Sigmoid colon (tissue), 4 donors: ENCODE results near the gene TACC2.

Experiments
- CTCF ChIP-seq, 4 experiments: fragments of 450-650 bp in 3 of 4; fragments of 200-600 bp in 1 of 4; IDR thresholded peaks; one replicate each; pipeline ENCODE4 v1.5.1; 2016 to 2019; ENCODE audit warnings: antibody characterized with exemption in 4 of 4, mild to moderate bottlenecking in 3 of 4, moderate library complexity in 2 of 4
- EP300 ChIP-seq, 4 donors: sonication (generic); formaldehyde crosslinking; IDR thresholded peaks; one replicate each; pipeline ENCODE4 v1.6.1; 2017; ENCODE audit warnings: antibody characterized with exemption in 4 of 4
- POLR2A ChIP-seq, 2 donors: fragments of 450-650 bp; IDR thresholded peaks; one replicate each; pipeline ENCODE4 v1.6.1; 2016; ENCODE audit warnings: antibody characterized with exemption in 2 of 2, mild to moderate bottlenecking in 2 of 2, moderate library complexity in 2 of 2
- POLR2AphosphoS5 ChIP-seq, 4 donors: sonication (generic); formaldehyde crosslinking; IDR thresholded peaks; one replicate each; pipeline ENCODE4 v1.6.1; 2017; ENCODE audit warnings: antibody characterized with exemption in 4 of 4

- TF ChIP-seq POLR2A (IDR thresholded peaks at IDR 0.05) (no peak), CTCF (IDR thresholded peaks at IDR 0.05) (no peak), POLR2AphosphoS5 (IDR thresholded peaks at IDR 0.05) (no peak), EP300 (IDR thresholded peaks at IDR 0.05) (no peak)
Measured at GRCh38 chr10:122258136-122259074, 269.4 kb downstream of the TACC2 start.
